T-helper 22 cell (primary cell): ENCODE data around the gene GABRA4.

Experiments used
- DNase-seq: peaks from one replicate; pipeline ENCODE4 v3.0.0-alpha.2; 2020; ENCODE audit warnings: low read depth

GABRA4 gene

GRCh38 chr4:46979283-46979682, 14.1 kb downstream of the GABRA4 start:
- no peak for DNase-seq

- no peak for DNase-seq
Measured at GRCh38 chr4:46977245-46977644, 16.1 kb downstream of the GABRA4 start.

GRCh38 chr4:46975812-46976553, 17.4 kb downstream of the GABRA4 start:
- DNase-seq = no peak

GRCh38 chr4:46974891-46975543, 18.4 kb downstream of the GABRA4 start:
- DNase-seq = no peak

GRCh38 chr4:46968847-46969246, 24.5 kb downstream of the GABRA4 start:
- DNase-seq = no peak

GRCh38 chr4:46967631-46968030, 25.8 kb downstream of the GABRA4 start:
- no peak for DNase-seq

- no peak for DNase-seq
Measured at GRCh38 chr4:46958742-46959488, 34.5 kb downstream of the GABRA4 start.

GRCh38 chr4:46956451-46956850, 36.9 kb downstream of the GABRA4 start:
- DNase-seq = no peak

GRCh38 chr4:46955601-46956000, 37.8 kb downstream of the GABRA4 start:
- DNase-seq = no peak

- no peak for DNase-seq
Measured at GRCh38 chr4:46954643-46955042, 38.7 kb downstream of the GABRA4 start.

GRCh38 chr4:46953564-46953963, 39.8 kb downstream of the GABRA4 start:
- no peak for DNase-seq

GRCh38 chr4:46952451-46952850, 40.9 kb downstream of the GABRA4 start:
- DNase-seq = no peak

- no peak for DNase-seq
Measured at GRCh38 chr4:46950826-46951225, 42.6 kb downstream of the GABRA4 start.

- DNase-seq = no peak
Measured at GRCh38 chr4:46949822-46950221, 43.6 kb downstream of the GABRA4 start.

GRCh38 chr4:46947541-46947940, 45.8 kb downstream of the GABRA4 start:
- DNase-seq = no peak

- no peak for DNase-seq
Measured at GRCh38 chr4:46946919-46947536, 46.4 kb downstream of the GABRA4 start.

- DNase-seq = no peak
Measured at GRCh38 chr4:46945062-46945461, 48.3 kb downstream of the GABRA4 start.

GRCh38 chr4:46944345-46944744, 49.0 kb downstream of the GABRA4 start:
- no peak for DNase-seq

- no peak for DNase-seq
Measured at GRCh38 chr4:46937493-46937892, 55.9 kb downstream of the GABRA4 start.

GRCh38 chr4:46934726-46935125, 58.7 kb downstream of the GABRA4 start:
- DNase-seq = no peak

- DNase-seq = no peak
Measured at GRCh38 chr4:46933686-46934085, 59.7 kb downstream of the GABRA4 start.

GRCh38 chr4:46931981-46932380, 61.4 kb downstream of the GABRA4 start:
- no peak for DNase-seq

GRCh38 chr4:46930891-46931290, 62.5 kb downstream of the GABRA4 start:
- no peak for DNase-seq
